CD4-positive, alpha-beta T cell treated with Interleukin-21 for 1 hour (primary cell): ENCODE results near the gene SUMO3.

Experiments used
- DNase-seq: peaks from one replicate; pipeline ENCODE4 v3.0.0-alpha.2; 2020

SUMO3 gene

DNA sequence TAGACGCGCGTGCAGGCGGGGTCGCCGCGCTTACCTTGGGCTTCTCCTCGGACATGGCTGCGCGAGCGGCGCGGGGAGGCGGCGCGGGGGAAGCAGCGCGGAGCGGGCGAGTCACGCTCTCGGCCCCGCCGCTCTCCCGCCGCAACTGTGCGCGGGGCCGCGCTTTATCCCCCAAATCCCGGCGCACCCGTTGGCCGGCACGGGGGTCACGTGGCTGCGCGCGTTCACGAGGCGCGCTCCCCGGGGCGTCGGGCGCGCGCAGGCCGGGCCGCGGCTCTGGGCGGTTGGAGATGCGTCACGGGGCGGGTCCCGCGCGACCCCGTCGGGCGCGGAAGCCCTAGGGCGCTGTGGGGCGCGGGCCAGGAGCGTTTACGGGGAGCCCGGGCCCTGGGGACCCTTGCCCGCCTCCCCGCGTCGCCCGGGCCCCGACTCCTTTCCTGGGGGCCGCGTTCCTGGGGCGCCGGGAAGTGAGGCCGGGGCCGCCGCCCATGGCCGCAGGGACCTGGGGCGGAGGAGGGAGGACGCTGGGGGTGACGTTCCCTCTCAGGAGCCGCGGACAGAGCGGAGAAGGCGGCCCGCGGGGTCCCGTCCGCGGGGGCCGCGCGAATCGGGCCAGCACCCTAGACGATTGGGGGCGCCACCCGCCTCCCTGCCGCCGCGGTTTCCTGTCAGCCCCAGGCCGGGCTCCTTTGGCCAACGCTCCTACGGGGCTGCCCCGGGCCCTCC lies at the start of gene SUMO3:
TSS of gene SUMO3 (minus strand) at position 149 of the 726 bp plus-strand sequence. CDS start at position 55, 94 bp downstream.
- DNase-seq: peak; percentile 91

DNA sequence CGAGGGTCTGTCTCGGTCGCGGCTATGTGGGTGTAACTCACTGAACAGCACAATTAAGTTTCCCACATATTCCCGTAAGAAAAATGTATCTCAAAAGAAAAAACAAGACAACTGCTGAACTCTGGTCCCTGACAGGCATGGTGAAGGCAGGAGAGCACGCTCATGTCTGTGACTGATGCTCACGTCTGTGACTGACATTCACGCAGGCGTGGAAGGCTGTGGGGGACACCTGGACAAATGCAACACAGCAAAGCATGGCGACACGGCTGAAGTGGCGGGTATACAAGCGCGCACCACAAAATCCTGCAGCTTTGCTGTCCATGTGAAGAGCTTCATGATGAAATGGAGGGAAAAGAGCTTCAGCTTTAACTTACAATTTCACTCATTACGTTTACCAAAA lies 49.6 kb upstream of the SUMO3 start:
- no peak for DNase-seq

DNA sequence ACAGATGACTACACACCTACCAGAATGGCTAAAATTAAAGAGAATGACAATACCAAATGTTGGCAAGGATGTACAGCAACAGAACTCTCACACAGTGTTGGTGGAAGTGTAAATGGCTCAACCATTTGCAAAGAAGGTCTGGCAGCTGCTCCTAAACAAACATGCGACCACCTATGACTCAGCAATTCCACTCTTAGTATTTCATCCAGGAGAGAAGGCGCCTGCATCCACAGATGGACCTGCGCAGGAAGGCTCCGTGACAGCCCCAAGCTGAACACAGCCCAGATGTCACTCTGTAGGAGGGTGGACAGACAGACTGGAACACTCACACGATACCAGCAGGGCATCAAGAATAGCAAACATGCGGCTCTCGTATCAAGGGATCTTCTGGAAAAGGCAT lies 48.9 kb upstream of the SUMO3 start:
- no peak for DNase-seq

DNA sequence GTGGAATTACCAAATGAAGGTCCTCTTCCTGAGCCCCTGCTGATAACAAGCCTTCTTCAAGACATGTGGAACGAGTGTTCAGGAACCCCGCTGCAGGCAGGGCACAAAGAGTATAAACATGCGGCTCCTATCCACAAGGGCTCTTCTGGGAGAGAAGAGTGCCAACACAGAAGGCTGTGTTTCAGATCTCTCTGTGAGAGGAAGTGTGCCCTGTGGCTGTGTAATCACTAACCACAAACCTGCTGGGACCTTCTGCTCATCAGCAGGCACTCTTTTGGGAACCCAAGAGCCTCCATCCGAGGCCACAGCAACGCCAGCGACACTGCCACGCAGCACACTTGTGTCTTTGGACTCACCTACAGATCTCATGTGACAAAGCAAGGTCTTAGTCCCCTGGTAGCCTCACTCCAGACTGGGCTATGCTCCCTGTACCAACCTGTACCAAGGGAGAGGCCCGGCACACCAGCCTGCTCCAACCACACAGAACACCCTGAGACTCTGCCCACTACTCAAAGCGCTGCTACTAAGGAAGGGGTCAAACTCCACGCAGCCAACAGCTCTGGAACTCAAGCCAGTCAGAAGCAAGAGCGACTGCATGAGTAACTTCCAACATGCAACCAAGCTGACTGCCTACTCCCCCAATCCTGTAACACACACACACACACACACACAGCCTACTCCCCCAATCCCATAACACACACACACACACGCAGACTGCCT lies 47.9 kb upstream of the SUMO3 start:
- peak; percentile 39 for DNase-seq

DNA sequence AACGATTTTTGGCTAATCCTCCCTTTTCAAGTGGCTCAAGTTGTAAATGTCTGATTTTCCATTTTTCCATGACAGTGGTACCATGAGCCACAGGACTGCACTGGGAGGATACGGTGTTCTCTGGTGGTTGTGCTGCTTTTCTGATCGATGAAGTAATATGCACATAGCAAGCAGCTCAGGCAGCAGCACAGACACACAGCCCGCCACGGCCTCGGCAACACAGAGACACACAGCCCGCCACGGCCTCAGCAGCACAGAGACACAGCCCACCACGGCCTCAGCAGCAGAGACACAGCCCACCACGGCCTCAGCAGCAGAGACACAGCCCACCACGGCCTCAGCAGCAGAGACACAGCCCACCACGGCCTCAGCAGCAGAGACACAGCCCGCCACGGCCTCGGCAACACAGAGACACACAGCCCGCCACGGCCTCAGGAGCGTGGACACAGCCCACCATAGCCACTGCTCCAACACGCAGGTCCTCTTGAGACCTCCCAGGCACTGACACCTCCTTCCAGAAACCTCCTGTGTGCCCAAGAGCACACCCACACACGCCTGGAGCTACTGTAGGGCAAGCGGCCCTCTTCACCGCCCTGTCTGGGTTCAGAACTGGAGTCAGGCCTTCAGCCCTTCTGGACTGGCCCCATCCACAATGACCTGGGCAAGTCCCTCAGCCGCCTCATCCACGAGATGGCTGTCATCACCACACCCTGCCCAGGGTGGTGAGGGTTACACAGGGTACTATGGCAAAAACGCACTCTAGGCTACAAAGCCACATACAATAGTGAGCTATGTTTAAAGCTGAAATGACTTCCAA lies 45.2 kb upstream of the SUMO3 start:
- no peak for DNase-seq

DNA sequence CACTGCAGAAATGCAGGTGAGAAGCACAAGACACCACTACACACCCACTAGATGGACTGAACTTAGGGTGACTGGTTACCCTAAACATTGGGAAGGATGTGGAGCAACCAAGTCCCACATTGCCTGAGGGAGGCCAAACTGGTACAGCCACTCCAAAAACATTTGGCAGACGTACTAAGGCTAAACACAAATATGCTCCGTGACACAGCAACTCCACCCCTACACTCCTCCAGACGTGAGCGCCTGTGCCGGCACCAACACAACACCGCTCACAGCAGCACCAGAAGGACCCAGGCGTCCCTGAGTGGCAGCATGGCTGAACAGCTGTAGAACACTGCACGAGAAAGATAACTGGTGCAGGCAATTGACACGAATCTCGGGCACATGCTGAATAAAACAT lies 40.9 kb upstream of the SUMO3 start:
- no peak for DNase-seq

DNA sequence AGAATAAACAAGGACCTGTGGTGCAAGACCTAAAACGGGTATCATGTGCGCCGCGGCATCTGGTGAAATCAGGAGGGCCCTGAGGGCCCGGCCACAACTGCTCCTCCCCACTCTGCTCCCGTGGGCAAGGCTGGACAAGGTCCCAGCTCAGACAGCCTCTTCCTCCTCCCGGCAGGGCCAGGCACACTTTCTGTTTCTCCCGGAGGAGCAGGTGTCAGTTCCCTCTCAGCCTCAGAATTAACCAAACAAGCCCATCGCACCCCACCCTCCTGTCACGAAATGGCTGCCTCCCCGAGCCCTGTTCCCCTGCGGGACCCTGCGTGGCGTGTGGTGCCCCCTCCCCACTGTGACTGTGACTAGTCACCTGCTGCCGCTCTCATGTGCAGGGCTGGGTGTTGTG lies 40.4 kb upstream of the SUMO3 start:
- DNase-seq: no peak

DNA sequence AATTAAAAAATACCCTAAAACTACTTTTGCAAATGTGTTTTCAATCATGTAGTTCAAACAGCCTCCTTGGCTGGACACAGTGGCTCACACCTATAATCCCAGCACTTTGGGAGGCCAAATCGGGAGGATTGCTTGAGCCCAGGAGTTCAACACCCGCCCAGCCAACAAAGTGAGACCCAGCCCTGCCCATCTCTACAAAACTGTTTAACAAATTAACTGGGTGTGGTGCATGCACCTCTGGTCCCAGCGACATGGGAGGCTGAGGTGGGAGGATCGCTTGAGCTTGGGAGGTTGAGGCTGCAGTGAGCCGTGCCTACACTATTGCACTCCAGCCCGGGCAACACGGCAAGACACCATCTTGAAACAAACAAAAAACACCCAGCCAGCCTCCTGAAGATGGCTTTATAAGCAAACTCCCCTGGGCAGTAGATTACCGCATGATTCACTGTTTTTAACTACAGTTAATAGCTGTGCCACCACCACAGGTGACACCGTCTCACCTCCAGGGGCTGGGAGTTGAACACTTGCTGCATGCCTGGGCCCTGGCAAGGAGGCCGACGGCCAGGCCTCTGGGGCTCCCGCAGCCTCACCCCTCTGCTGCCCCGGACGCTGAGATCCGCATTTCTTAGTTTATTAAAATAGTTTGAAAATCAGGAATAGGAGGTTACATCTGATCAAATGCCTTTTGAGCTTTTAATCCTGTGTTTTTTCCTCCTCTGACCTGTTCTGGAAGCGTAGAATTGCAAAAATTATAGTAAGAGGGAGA lies 39.4 kb upstream of the SUMO3 start:
- no peak for DNase-seq

DNA sequence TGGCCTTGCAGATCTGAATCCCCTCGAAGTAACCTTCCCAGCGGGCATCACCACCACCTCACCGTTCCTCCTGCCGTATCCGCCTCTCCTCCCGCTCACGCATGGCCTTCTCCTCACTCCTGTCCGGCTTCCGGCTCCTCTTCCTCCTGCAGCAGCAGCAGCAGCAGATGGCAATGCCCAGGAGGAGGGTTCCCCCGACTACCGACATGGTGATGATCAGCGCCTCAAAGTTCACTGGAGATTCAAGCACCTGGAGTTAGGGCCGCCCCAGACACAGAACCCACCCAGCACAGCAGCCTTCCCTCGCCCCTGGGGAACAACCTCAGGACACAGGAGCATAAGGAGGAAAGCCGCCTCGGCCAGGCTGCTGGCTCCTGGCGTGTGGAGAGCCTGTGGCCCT lies 38.3 kb upstream of the SUMO3 start:
- no peak for DNase-seq

DNA sequence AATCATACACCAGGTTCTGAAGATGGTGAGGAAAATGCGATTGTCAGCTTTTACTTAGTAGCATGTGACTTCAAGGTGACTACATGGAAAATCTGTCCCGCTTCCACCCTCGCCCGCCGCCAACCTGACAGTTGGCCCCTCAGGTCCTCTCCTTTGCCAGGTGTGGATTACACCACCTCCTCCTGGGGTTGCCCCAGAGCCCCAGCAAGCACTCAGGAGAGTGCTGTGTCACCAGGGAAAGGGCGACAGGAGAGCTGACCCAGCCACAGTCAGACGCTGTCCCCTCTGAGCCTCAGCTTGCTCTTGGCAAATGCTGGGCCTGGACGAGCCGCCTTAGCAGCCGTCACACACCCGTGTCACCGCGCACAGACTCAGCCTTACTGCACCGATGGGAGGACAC lies 37.7 kb upstream of the SUMO3 start:
- DNase-seq: no peak

DNA sequence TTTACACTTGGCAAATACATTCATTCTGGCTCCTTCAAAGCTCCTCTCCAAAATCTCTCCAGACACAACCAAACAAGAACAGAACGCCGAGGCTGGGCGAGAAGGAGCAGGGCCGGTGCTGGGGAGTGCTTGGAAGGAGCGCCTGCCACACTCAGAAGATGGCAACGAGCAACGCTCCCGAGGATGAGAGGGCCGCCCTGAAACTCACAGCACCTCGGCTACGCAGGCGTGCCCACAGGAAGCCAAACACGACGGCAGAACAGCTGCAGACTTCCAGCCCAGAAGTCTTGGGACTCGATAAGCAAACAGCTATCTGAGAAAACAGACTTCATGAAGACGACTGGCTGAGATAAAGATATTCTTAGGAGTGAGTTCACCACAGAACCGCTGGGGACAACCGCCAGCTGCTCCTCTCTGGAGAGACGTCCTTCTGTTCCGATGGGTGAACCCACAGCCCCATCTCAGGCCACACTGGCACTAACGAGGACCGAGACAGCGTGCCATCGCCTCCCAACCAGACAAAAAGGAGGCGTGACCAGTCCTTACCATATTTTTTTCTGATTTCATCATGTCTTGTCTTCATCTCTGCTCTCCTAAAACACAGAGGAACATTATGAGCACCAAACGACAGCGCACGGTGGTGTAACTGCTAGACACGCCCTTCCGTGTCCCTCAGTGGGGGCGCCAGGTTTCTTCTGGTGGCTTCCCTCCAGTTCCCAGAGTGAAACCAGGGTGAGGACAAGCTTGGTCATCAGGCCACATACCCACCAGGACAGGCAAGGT lies 37.0 kb upstream of the SUMO3 start:
- DNase-seq: no peak

DNA sequence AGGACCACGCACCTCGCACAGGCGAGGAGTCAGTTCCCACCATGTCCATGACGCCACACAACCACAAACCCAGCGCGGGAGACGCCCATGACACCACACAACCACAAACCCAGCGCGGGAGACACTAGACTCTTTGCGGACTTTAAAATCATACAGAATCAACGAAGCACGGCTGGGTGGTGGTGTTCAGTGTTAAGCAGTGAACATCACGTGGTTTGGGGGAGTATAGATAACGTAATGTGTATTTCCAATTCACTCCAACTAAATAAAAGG lies 36.5 kb upstream of the SUMO3 start:
- peak; percentile 28 for DNase-seq

DNA sequence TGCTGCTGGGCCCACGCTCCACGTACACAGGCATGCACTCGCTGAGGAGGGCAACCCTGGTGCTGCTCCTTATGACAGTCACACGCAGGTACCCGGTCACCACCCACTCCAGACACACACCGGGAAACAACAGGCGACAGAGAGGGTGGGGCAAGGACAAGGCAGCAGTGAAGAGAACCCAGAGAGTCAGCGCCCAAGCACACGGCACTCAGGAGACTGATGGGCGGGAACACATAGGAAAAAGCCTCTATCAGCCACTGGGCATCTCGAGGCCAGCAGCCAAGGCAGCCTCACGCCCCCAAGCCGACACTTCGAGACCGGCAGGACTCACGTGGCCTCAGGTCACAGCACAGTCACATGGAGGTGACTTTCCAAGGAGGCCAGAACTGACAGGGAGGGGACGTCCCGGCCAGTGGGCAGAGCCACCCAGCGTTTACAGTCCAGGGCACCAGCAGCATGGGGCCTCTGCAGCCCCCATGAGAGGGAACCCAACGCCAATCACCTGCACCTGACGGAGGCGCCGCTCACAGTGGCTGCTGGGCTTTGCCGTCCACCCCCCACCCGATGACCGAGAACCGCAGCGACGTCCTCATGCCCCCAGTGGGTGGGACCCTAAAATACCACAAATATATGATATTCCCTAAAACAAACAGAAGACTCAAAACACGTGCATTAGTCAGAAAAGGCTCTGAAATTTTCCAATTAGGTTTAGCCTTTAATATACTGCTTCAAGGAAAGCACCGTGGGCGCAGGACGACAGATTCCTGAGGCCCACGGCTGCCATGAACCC lies 35.9 kb upstream of the SUMO3 start:
- DNase-seq: no peak

DNA sequence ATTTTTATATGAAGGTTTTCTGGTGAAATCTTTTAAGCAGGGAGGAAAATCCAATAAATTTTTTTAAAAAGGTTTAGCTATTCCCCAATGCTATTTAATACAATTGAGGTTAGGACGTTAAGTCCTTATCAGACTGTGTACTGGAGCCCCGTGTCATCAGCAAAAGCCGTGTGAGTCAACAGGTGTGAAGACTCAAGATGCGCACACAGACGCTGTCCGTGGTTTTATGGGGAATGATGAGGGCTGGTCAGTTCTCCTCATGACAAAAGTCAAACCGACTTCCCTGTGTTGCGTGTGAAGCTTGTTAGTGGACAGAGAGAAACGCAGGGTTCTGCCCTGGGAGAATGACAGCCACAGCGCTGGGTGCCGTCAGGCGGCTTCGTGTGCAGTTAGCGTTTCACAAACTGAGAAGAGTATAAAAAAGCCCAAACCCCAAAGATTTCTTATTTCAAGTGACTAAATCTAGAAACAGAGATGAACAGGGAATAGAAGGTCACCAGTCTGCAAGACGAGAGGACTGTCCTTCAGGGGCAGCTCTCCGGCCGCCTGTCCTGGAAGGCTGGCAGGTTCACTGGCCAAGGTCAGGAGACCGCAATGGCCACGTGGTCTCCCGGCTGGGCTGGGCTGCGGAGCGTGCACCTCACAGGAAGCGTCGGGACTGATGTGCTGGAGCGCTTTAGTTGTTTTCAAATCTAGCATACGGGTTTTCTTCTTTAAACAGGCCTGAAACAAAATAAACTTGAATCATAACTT lies 33.2 kb upstream of the SUMO3 start:
- DNase-seq: no peak

DNA sequence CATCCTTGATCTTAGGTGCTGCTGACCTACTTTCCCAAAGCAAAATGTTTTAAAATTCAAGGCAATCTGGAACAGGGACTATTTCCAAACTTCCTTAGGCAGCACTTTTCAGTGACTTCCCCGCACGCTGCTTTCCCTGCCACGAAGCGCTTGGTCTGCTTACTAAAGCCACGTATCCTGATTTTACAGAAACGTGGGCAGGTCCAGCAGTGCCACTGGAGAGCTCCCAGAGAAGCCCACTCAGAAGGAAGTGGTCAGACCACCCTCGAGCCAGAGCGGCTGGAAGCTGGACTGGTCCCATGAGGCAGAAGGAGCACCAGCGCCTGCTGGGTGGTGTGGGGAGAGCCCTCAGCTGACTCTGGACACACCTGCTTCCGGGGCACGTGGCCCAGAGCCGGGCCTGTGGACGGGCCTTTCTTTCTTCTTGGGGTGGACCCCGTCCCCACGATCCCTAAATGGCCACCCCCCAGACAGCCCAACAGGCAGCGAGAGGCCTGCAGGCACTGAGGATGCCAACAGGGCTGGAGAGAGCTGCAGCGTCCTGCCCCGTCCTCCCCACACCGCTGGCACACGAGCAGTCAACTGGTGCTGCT lies 32.4 kb upstream of the SUMO3 start:
- DNase-seq: no peak

DNA sequence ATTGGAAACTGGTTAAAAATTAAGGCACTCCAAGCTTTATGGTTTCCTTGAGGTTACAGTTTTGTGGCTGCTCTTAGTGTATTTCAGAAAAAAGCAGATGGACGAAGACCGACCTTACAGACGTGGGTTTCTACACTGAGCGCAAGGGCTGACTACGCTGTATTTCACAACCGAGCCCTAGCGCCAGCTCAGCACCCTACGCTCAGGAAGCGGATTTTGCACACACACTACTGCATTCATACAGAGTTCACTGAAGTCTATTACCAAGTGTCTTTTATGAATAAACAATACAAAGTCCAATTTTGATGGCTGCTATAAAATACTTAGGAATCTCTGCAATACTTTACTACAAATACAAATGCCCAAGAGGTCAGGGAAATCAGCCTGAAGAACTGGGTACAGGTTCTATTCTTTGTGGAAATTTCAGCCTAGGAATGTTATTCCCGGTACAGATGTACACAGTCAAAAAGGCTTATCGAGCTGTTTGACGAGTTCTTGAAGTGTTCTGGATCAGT lies 31.8 kb upstream of the SUMO3 start:
- no peak for DNase-seq

DNA sequence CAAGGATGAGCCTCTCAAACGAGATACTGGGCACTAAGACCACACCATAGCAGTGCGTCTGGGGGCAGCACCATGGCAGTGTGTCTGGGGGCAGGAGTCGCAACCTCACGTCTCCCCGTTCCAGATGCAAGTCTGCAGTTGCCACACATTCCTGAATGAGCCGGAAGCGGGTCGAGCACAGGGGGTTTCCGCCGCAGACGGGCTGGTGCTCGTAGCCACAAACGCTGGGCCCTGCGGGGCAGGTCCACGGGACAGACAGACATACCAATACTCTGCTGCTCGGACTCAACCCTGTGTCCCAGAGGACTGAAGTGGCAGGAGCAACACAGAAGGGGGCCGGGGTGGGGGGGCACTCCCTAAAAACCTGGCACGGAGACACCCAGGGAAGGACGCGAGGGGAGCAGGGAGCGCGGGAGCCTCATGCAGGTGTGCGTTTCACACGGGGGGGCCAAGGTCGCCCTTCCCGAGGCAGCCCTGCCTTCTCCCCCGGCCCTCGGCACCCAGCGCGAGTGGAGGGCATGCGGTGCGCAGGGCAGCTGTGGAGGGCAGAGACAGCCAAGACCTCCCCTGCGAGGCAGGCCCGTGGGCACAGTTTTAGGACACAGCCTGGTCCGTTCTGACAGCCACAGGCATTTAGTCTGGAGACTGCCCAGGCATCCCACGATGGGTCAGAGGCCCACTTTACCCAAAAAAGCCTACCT lies 31.1 kb upstream of the SUMO3 start:
- no peak for DNase-seq

DNA sequence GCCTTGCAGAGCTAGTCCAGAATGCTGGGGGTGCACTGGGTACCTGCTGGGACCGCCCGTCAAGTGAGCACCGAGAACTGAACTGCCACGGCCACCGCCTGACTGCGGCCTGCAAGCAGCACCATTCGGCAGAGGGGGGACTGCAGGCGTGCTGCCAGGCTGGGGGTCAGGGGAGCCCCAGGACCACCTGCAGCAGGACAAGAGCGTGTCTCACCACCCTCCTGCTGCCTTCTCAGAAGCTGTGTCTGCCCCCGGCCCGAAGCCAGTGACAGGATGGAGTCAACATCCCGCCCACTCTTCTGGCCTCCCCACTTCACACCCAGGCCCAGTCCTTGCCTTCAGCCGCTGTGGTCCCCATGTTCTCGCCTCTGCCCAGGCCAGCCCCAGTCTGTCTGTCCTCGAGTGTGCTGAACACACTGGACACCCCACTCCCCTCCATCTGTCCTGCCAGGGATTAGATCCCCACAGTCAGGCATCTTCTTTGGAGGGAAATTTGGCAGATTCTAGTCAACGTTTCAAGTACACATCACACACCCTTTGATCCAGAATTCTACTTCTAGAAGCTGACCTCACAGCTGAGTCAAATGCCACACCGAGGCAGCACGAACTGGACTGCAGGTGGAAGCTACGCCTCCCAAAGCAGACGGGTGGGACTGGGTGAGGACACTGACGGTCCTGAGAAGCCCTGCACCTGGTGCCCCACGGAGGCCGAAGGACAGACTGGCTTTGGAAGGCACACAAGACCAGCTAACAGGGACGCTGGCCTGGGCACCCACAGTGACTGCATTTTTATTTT lies 29.6 kb upstream of the SUMO3 start:
- no peak for DNase-seq
